ENCODE measurements around the gene FAM98B. TPM values are rescaled to one million over a fixed set of nuclear protein-coding genes. Genes with fewer than 3 reads are reported as not detected.
A peak's percentile ranks its signal among the peaks of the same experiment; 100 is the strongest.

The FAM98B gene
- total RNA-seq = 15.6 to 20.9 TPM (median 17.2 TPM) in 3 replicates
- long read RNA-seq, partial matches to known transcripts = 0 of 2 reads
- long read RNA-seq, other reads (novel, unspliced or antisense) = 1 of 2 reads

DNA sequence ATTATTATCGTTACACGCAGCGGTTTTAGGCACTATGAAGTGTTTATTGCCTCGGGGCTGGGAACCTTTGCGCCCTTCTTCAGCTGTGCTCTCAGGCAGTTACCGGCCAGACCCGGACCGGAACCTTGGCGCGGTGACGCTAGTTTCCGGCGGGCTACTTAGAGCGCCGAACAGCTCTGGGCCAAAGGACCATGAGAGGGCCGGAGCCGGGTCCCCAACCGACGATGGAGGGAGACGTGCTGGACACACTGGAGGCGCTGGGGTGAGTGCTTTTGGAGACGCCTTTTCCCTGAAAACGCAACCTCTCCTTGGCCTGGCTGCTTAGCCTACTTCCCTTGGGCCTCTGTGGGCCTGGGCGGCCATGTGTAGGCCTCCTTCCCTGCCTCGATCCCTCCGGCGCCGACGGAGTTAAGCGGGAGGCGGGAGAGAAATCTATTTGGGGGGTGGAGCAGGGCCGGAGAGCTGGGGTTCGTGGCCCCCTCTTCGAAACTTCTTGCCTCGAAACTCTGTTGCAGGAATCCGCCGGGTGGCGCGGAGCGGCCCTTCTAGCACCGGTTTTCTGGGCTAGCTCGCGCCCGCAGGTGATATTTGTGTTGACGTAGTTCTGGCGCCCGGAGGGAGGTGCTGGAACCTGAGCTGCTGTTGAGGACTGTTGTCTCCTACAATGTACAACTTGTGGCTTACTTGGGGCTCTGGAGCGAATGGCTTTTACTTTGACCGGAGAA is at the start of gene FAM98B:
Gene FAM98B (plus strand): TSS at position 157 of the 725 bp plus-strand sequence. CDS start 35 bp downstream, at position 192.
- Mint-ChIP-seq H3K36me3 (ENCODE audit: low read depth) (no peaks in the 10 kb centered on the region), H3K4me1 (ENCODE audit: low read depth) (peaks cover 17% of the 10 kb centered on the region), H3K27ac (ENCODE audit: unreplicated experiment) (peak within 1 kb of the TSS; percentile 97), H3K9me3 (ENCODE audit: low read depth) (no peaks in the 10 kb centered on the region), H3K4me3 (ENCODE audit: unreplicated experiment) (peak within 1 kb of the TSS; percentile 95), H3K27me3 (ENCODE audit: low read depth) (peaks cover 21% of the 10 kb centered on the region)
- peak; percentile 97 for DNase-seq (ENCODE audit: low spot score)
- TF ChIP-seq, protein P1, sequence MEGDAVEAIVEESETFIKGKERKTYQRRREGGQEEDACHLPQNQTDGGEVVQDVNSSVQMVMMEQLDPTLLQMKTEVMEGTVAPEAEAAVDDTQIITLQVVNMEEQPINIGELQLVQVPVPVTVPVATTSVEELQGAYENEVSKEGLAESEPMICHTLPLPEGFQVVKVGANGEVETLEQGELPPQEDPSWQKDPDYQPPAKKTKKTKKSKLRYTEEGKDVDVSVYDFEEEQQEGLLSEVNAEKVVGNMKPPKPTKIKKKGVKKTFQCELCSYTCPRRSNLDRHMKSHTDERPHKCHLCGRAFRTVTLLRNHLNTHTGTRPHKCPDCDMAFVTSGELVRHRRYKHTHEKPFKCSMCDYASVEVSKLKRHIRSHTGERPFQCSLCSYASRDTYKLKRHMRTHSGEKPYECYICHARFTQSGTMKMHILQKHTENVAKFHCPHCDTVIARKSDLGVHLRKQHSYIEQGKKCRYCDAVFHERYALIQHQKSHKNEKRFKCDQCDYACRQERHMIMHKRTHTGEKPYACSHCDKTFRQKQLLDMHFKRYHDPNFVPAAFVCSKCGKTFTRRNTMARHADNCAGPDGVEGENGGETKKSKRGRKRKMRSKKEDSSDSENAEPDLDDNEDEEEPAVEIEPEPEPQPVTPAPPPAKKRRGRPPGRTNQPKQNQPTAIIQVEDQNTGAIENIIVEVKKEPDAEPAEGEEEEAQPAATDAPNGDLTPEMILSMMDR (IDR thresholded peaks at IDR 0.05) = peak; percentile 45

DNA sequence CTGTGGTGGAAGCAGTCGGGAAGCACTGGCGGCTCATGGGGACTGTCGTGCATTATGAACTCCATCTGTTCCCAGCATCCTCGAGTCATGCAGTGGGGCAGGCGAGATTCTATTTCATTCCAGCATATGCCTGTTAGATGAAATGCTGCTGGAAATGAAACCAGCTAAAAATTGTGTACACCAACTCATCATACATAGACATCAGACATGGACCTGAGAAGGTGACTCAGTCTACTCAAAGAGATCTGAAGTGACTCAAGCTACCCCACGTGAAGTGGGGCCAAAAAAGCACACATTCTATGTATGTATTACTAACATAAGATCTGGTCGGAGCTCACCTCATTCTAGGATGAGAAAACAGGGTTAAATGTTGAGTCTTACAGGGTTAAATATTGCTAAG is 47.5 kb upstream of the FAM98B start:
- Mint-ChIP-seq H3K4me1 (ENCODE audit: low read depth) (peaks cover 6% of the 10 kb centered on the region), H3K27me3 (ENCODE audit: low read depth) (no peaks in the 10 kb centered on the region), H3K4me3 (ENCODE audit: unreplicated experiment) (no peak overlapping the region), H3K9me3 (ENCODE audit: low read depth) (peaks cover 3% of the 10 kb centered on the region), H3K36me3 (ENCODE audit: low read depth) (no peaks in the 10 kb centered on the region), H3K27ac (ENCODE audit: unreplicated experiment) (no peak overlapping the region)
- TF ChIP-seq, protein P1 (IDR thresholded peaks at IDR 0.05) = no peak
- DNase-seq (ENCODE audit: low spot score) = no peak

DNA sequence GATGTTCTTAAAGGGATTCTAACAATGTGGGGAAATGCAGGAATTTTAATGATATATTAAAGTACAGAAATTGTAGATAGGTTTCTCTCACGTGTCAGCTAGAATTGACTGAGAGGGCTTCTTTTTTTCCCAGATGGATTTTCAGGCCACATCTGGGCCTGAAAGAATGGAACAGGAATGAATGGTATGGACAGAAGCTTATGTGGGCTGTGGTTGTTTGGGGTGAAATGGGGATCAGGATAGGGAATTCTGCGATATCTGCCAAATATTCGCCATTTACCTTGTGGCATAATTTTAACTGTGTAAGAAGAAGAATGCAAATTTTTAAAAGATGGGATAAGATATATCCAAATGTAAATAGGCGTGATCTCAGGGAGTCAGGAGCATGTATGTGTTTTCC is 45.4 kb upstream of the FAM98B start:
- H3K27ac Mint-ChIP-seq (ENCODE audit: unreplicated experiment) = no peak overlapping the region
- TF ChIP-seq, protein P1 (IDR thresholded peaks at IDR 0.05) = no peak
- H3K27me3 Mint-ChIP-seq (ENCODE audit: low read depth) = no peaks in the 10 kb centered on the region
- no peak overlapping the region for H3K4me3 Mint-ChIP-seq (ENCODE audit: unreplicated experiment)
- no peaks in the 10 kb centered on the region for H3K4me1 Mint-ChIP-seq (ENCODE audit: low read depth)
- no peak for DNase-seq (ENCODE audit: low spot score)
- no peaks in the 10 kb centered on the region for H3K36me3 Mint-ChIP-seq (ENCODE audit: low read depth)
- no peaks in the 10 kb centered on the region for H3K9me3 Mint-ChIP-seq (ENCODE audit: low read depth)

DNA sequence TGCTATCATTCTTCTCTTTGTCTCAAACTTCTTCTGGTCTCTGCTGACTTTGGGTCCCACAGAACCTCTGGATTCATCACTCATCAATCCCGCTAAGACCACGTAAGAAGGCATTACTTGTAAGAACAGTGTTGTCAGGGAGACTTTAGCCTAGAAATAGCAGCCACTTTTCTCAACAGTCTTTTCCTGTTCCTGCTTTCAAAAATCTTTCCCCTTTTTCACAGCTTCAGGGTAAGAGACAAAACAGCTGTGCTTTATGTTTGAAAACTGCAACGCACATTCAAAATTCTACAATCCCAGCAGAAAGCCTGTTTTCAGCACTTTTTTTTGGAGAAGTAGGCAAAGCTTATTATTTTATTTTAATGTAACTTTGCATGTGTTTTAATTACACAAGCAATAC is 42.0 kb upstream of the FAM98B start:
- peaks cover 2% of the 10 kb centered on the region for H3K9me3 Mint-ChIP-seq (ENCODE audit: low read depth)
- H3K4me1 Mint-ChIP-seq (ENCODE audit: low read depth) = no peaks in the 10 kb centered on the region
- TF ChIP-seq, protein P1 (IDR thresholded peaks at IDR 0.05) = no peak

DNA sequence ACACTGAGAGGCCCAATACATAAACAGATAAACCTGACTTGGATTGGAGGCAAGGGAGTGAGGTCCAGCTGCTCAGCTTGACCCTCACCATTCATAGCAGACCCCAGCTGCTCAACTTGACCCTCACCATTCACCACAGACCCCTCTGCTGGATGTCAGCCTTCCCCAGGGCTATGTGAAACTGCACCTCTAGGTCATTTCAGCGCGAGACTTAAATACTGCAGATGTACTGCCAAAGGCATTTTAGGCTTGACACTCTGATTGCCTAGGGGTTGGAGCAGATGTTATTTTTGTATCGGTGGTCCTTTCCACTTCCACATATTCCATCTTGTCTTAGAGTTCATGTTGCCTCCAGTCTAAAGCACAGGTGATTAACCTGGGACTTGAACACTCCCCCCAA is 41.5 kb upstream of the FAM98B start:
- Mint-ChIP-seq H3K36me3 (ENCODE audit: low read depth) (no peaks in the 10 kb centered on the region), H3K27me3 (ENCODE audit: low read depth) (no peaks in the 10 kb centered on the region), H3K27ac (ENCODE audit: unreplicated experiment) (no peak overlapping the region), H3K4me3 (ENCODE audit: unreplicated experiment) (no peak overlapping the region), H3K9me3 (ENCODE audit: low read depth) (peaks cover 2% of the 10 kb centered on the region), H3K4me1 (ENCODE audit: low read depth) (no peaks in the 10 kb centered on the region)
- no peak for DNase-seq (ENCODE audit: low spot score)
- TF ChIP-seq, protein P1 (IDR thresholded peaks at IDR 0.05) = no peak

More for the DNA sequence above, 42.0 kb upstream of the FAM98B start:
- no peaks in the 10 kb centered on the region for H3K27me3 Mint-ChIP-seq (ENCODE audit: low read depth)
- no peak overlapping the region for H3K27ac Mint-ChIP-seq (ENCODE audit: unreplicated experiment)
- H3K36me3 Mint-ChIP-seq (ENCODE audit: low read depth) = no peaks in the 10 kb centered on the region
- H3K4me3 Mint-ChIP-seq (ENCODE audit: unreplicated experiment) = no peak overlapping the region
- no peak for DNase-seq (ENCODE audit: low spot score)
